ENCODE measurements around the gene LRRC17.

Gene LRRC17

GRCh38 chr7:102983602-102984001, 70.8 kb downstream of the LRRC17 start:
- CTCF ChIA-PET = no interaction called here
- Histone ChIP-seq H3K4me1 (ENCODE audit: control insufficient read depth, insufficient read depth, low read length) (no peaks in the 10 kb centered on the region), H3K4me3 (ENCODE audit: low read depth, low read length) (no peak overlapping the region), H3K9me3 (ENCODE audit: control insufficient read depth, insufficient read depth, low read depth, low read length) (no peaks in the 10 kb centered on the region), H3K27ac (ENCODE audit: extremely low read depth, low read depth, low read length) (no peak overlapping the region), H3K36me3 (ENCODE audit: control insufficient read depth in 2 of 2, insufficient read depth in 1 of 2, low read length in 2 of 2) (no peaks in the 10 kb centered on the region)
- TF ChIP-seq KLF17 (tag by site-specific recombination; IDR thresholded peaks at IDR 0.05) = no peak
- POLR2A ChIA-PET = no interaction called here

- ChIA-PET POLR2A (no interaction called here), CTCF (no interaction called here)
- no peak for TF ChIP-seq HOXC10 (CRISPR knock-in tag; IDR thresholded peaks at IDR 0.05)
- no peak for TF ChIP-seq ZNF555 (tag by site-specific recombination; conservative IDR thresholded peaks at IDR 0.05)
- TF ChIP-seq SP2 (tag by site-specific recombination; IDR thresholded peaks at IDR 0.05) = no peak
- TF ChIP-seq MZF1 (tag by site-specific recombination; IDR thresholded peaks at IDR 0.05; ENCODE audit: borderline replicate concordance) = no peak
- TF ChIP-seq ZNF558 (tag by site-specific recombination; IDR thresholded peaks at IDR 0.05) = no peak
- Histone ChIP-seq H3K36me3 (ENCODE audit: control insufficient read depth in 2 of 2, insufficient read depth in 1 of 2, low read length in 2 of 2) (no peaks in the 10 kb centered on the region), H3K4me1 (ENCODE audit: control insufficient read depth, insufficient read depth, low read length) (no peaks in the 10 kb centered on the region), H3K9me3 (ENCODE audit: control insufficient read depth, insufficient read depth, low read depth, low read length) (no peaks in the 10 kb centered on the region), H3K4me3 (ENCODE audit: low read depth, low read length) (no peak overlapping the region), H3K27ac (ENCODE audit: extremely low read depth, low read depth, low read length) (no peak overlapping the region)
Observed at GRCh38 chr7:102985176-102985783, 72.5 kb downstream of the LRRC17 start.

- POLR2A ChIA-PET = no interaction called here
- H3K27ac ChIP-seq (ENCODE audit: extremely low read depth, low read depth, low read length) = no peak overlapping the region
- H3K36me3 ChIP-seq (ENCODE audit: control insufficient read depth in 2 of 2, insufficient read depth in 1 of 2, low read length in 2 of 2) = no peaks in the 10 kb centered on the region
- H3K4me3 ChIP-seq (ENCODE audit: low read depth, low read length) = no peak overlapping the region
- CTCF ChIA-PET = no interaction called here
- TF ChIP-seq ZNF837 (tag by site-specific recombination; IDR thresholded peaks at IDR 0.05) = no peak
- TF ChIP-seq KLF7 (tag by site-specific recombination; IDR thresholded peaks at IDR 0.05; ENCODE audit: borderline replicate concordance) = no peak
- no peaks in the 10 kb centered on the region for H3K9me3 ChIP-seq (ENCODE audit: control insufficient read depth, insufficient read depth, low read depth, low read length)
- H3K4me1 ChIP-seq (ENCODE audit: control insufficient read depth, insufficient read depth, low read length) = peaks cover 12% of the 10 kb centered on the region
Observed at GRCh38 chr7:102988088-102988487, 75.3 kb downstream of the LRRC17 start.

GRCh38 chr7:102988631-102989560, 76.1 kb downstream of the LRRC17 start:
- H3K4me3 ChIP-seq (ENCODE audit: low read depth, low read length) = no peak overlapping the region
- no peaks in the 10 kb centered on the region for H3K9me3 ChIP-seq (ENCODE audit: control insufficient read depth, insufficient read depth, low read depth, low read length)
- H3K36me3 ChIP-seq (ENCODE audit: control insufficient read depth in 2 of 2, insufficient read depth in 1 of 2, low read length in 2 of 2) = no peaks in the 10 kb centered on the region
- no peak overlapping the region for H3K27ac ChIP-seq (ENCODE audit: extremely low read depth, low read depth, low read length)
- ChIA-PET POLR2A (no interaction called here), CTCF (no interaction called here)
- peaks cover 15% of the 10 kb centered on the region for H3K4me1 ChIP-seq (ENCODE audit: control insufficient read depth, insufficient read depth, low read length)
- TF ChIP-seq ZNF140 (tag by site-specific recombination; IDR thresholded peaks at IDR 0.05) = peak; percentile 46; the same call in 1 of the 2 replicates
- no peak for TF ChIP-seq ZNF280C (tag by site-specific recombination; IDR thresholded peaks at IDR 0.05)

DNA sequence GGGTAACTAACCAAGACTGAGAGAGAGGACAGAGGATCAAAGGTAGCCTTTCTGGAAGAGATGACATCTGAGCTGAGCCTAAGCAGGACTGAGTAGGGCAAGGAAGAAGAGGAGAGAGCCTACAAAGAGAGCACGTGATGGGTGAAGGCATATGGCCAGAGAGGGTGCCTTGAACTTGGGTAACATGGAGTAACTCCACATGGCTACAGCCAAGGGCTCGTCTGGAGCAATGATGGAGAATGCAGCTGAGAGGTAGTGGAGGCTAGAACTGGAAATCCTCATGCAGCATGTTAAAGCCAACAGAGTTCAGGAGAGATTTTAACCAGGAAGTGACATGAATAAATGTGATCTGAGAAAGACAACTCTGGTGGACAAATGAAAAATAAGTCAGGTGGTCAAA, 77.8 kb downstream of the LRRC17 start:
- peaks cover 15% of the 10 kb centered on the region for H3K4me1 ChIP-seq (ENCODE audit: control insufficient read depth, insufficient read depth, low read length)
- H3K4me3 ChIP-seq (ENCODE audit: low read depth, low read length) = no peak overlapping the region
- H3K27ac ChIP-seq (ENCODE audit: extremely low read depth, low read depth, low read length) = no peak overlapping the region
- CTCF ChIA-PET = no interaction called here
- H3K36me3 ChIP-seq (ENCODE audit: control insufficient read depth in 2 of 2, insufficient read depth in 1 of 2, low read length in 2 of 2) = no peaks in the 10 kb centered on the region
- POLR2A ChIA-PET = no interaction called here
- no peaks in the 10 kb centered on the region for H3K9me3 ChIP-seq (ENCODE audit: control insufficient read depth, insufficient read depth, low read depth, low read length)
- no peak for TF ChIP-seq FEZF1 (tag by site-specific recombination; IDR thresholded peaks at IDR 0.05)
- no peak for TF ChIP-seq ZNF548 (tag by site-specific recombination; IDR thresholded peaks at IDR 0.05)
- TF ChIP-seq ZNF701 (tag by site-specific recombination; IDR thresholded peaks at IDR 0.05) = no peak
- no peak for TF ChIP-seq ZNF660 (tag by site-specific recombination; IDR thresholded peaks at IDR 0.05)
- TF ChIP-seq ZFHX2 (tag by site-specific recombination; conservative IDR thresholded peaks at IDR 0.05) = no peak
- TF ChIP-seq ZNF341 (tag by site-specific recombination; IDR thresholded peaks at IDR 0.05; ENCODE audit: low read depth) = no peak

All from HEK293 (cell line).